ENCODE data around the gene OTX1.
"Not testable (repeated sequence)": the region's sequence is repeated elsewhere in the genome, so short reads cannot be mapped to it uniquely, and the experiment has no call there.

The OTX1 gene

DNA sequence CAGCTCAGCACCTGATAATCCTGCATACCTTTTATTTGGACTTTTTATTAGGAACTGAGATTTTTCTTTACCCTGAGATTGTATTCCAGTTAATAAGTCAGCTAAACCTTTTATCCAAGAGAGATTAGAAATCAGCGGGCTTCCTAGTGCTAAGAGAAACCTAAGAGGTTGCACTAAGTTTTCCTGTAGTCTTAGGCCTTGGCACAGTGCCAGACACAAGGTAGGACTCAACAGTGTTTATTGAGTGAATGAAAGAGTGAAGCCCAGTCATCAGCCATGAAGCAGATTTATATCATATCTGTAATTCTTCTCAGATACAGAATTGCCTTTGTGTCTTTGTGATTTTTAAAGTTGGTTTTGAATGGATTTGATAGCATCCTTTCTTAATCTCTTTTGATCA is 13.6 kb downstream of the OTX1 start:
- H3K4me1 Mint-ChIP-seq (ENCODE audit: low read depth): peaks cover 6% of the 10 kb centered on the region
- peaks cover 46% of the 10 kb centered on the region for H3K27me3 Mint-ChIP-seq
- no peak overlapping the region for H3K4me3 Mint-ChIP-seq
- no peak overlapping the region for H3K27ac Mint-ChIP-seq
- H3K36me3 Mint-ChIP-seq: peaks cover 4% of the 10 kb centered on the region
- H3K9me3 Mint-ChIP-seq (ENCODE audit: low read depth): no peaks in the 10 kb centered on the region

DNA sequence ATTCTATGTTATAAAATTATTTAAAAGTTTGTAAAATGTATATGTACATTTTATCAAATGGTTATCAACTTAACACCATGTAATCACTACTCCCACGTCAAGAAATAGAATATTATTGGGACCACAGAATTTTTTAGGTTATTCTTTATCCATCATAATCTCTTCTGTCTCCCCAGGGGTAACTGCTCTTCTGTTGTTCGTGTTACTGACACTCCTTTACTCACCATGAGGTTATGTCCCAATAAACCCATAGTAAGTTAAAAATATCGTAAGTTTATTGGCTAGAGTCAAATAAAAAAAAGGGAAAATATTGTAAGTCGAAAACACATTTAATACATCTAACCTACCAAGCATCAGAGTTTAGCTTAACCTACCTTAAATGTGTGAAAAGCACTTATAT is 14.0 kb downstream of the OTX1 start:
- Mint-ChIP-seq H3K4me1 (ENCODE audit: low read depth) (peaks cover 5% of the 10 kb centered on the region), H3K27ac (no peak overlapping the region), H3K9me3 (ENCODE audit: low read depth) (no peaks in the 10 kb centered on the region), H3K4me3 (no peak overlapping the region), H3K36me3 (peaks cover 4% of the 10 kb centered on the region), H3K27me3 (peaks cover 46% of the 10 kb centered on the region)

DNA sequence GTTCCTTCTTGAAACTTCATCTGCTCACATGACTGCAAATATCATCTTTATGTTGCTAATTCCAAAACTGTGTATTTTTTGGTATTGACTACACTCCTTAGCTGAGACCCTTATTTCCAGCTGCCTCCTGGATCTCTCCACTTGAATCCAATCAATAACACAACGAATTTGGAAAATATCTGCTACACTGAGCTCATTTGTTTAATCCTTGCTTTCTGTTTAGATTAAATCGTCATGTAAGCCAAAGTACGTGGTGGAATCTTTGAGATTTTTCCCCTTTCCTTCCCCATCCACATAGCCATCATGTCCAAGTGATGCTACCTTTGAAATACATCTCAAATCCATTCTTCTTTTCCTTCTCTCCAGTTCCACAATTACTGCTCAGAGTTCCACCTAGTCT is 15.6 kb downstream of the OTX1 start:
- Mint-ChIP-seq H3K27ac (no peak overlapping the region), H3K9me3 (ENCODE audit: low read depth) (no peaks in the 10 kb centered on the region), H3K4me1 (ENCODE audit: low read depth) (no peaks in the 10 kb centered on the region), H3K27me3 (peaks cover 39% of the 10 kb centered on the region), H3K4me3 (no peak overlapping the region), H3K36me3 (no peaks in the 10 kb centered on the region)

GRCh38 chr2:63066838-63067237 is 16.2 kb downstream of the OTX1 start:
- H3K4me1 Mint-ChIP-seq (ENCODE audit: low read depth): no peaks in the 10 kb centered on the region
- H3K36me3 Mint-ChIP-seq: no peaks in the 10 kb centered on the region
- no peak overlapping the region for H3K4me3 Mint-ChIP-seq
- no peak overlapping the region for H3K27ac Mint-ChIP-seq
- no peaks in the 10 kb centered on the region for H3K9me3 Mint-ChIP-seq (ENCODE audit: low read depth)
- H3K27me3 Mint-ChIP-seq: peaks cover 39% of the 10 kb centered on the region

- H3K4me3 Mint-ChIP-seq: no peak overlapping the region
- H3K27me3 Mint-ChIP-seq: peaks cover 11% of the 10 kb centered on the region
- H3K4me1 Mint-ChIP-seq (ENCODE audit: low read depth): no peaks in the 10 kb centered on the region
- H3K9me3 Mint-ChIP-seq (ENCODE audit: low read depth): no peaks in the 10 kb centered on the region
- no peak overlapping the region for H3K27ac Mint-ChIP-seq
- H3K36me3 Mint-ChIP-seq: no peaks in the 10 kb centered on the region
Observed at GRCh38 chr2:63071664-63072063, 21.0 kb downstream of the OTX1 start.

GRCh38 chr2:63073994-63074393 is 23.4 kb downstream of the OTX1 start:
- no peak overlapping the region for H3K27ac Mint-ChIP-seq
- H3K36me3 Mint-ChIP-seq: no peaks in the 10 kb centered on the region
- H3K27me3 Mint-ChIP-seq: peaks cover 6% of the 10 kb centered on the region
- no peaks in the 10 kb centered on the region for H3K9me3 Mint-ChIP-seq (ENCODE audit: low read depth)
- no peaks in the 10 kb centered on the region for H3K4me1 Mint-ChIP-seq (ENCODE audit: low read depth)
- no peak overlapping the region for H3K4me3 Mint-ChIP-seq

- not testable (repeated sequence) for H3K27ac Mint-ChIP-seq; H3K4me1 Mint-ChIP-seq (ENCODE audit: low read depth); H3K27me3 Mint-ChIP-seq; H3K36me3 Mint-ChIP-seq; H3K4me3 Mint-ChIP-seq; H3K9me3 Mint-ChIP-seq (ENCODE audit: low read depth)
Observed at GRCh38 chr2:63074399-63074798, 23.8 kb downstream of the OTX1 start.

GRCh38 chr2:63078852-63079606 is 28.4 kb downstream of the OTX1 start:
- Mint-ChIP-seq H3K36me3 (no peaks in the 10 kb centered on the region), H3K4me1 (ENCODE audit: low read depth) (no peaks in the 10 kb centered on the region), H3K4me3 (no peak overlapping the region), H3K27ac (no peak overlapping the region), H3K27me3 (peaks cover 10% of the 10 kb centered on the region), H3K9me3 (ENCODE audit: low read depth) (no peaks in the 10 kb centered on the region)

GRCh38 chr2:63081404-63081803 is 30.8 kb downstream of the OTX1 start:
- Mint-ChIP-seq H3K9me3 (ENCODE audit: low read depth) (no peaks in the 10 kb centered on the region), H3K27ac (no peak overlapping the region), H3K4me3 (no peak overlapping the region), H3K27me3 (peaks cover 15% of the 10 kb centered on the region), H3K4me1 (ENCODE audit: low read depth) (no peaks in the 10 kb centered on the region), H3K36me3 (no peaks in the 10 kb centered on the region)

DNA sequence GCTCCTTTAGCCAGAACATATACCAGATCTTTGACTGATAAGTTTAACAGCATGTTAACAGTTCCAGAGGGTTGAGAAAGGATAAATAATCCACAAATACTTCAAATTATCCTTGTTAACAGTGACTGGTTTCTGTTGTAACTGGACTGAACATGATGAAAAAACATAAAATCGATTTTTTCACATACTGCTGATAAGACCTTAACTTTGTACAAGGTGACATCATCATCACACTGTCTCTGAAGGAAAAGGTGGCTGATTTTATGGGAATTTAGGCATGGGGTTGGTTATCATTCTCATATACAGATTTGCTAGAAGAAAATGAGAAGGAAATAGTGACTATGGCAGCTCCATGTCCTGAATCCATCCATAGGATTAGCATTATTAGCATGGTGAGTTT is 36.1 kb downstream of the OTX1 start:
- Mint-ChIP-seq H3K9me3 (ENCODE audit: low read depth) (no peaks in the 10 kb centered on the region), H3K36me3 (no peaks in the 10 kb centered on the region), H3K27ac (no peak overlapping the region), H3K27me3 (peaks cover 12% of the 10 kb centered on the region), H3K4me1 (ENCODE audit: low read depth) (no peaks in the 10 kb centered on the region), H3K4me3 (no peak overlapping the region)

GRCh38 chr2:63092401-63092800 is 41.8 kb downstream of the OTX1 start:
- Mint-ChIP-seq H3K36me3 (no peaks in the 10 kb centered on the region), H3K4me3 (no peak overlapping the region), H3K9me3 (ENCODE audit: low read depth) (no peaks in the 10 kb centered on the region), H3K27ac (no peak overlapping the region), H3K4me1 (ENCODE audit: low read depth) (no peaks in the 10 kb centered on the region), H3K27me3 (peaks cover 12% of the 10 kb centered on the region)

- Mint-ChIP-seq H3K27ac (no peak overlapping the region), H3K9me3 (ENCODE audit: low read depth) (no peaks in the 10 kb centered on the region), H3K4me1 (ENCODE audit: low read depth) (no peaks in the 10 kb centered on the region), H3K4me3 (no peak overlapping the region), H3K27me3 (peaks cover 12% of the 10 kb centered on the region), H3K36me3 (no peaks in the 10 kb centered on the region)
Observed at GRCh38 chr2:63092857-63093256, 42.2 kb downstream of the OTX1 start.

DNA sequence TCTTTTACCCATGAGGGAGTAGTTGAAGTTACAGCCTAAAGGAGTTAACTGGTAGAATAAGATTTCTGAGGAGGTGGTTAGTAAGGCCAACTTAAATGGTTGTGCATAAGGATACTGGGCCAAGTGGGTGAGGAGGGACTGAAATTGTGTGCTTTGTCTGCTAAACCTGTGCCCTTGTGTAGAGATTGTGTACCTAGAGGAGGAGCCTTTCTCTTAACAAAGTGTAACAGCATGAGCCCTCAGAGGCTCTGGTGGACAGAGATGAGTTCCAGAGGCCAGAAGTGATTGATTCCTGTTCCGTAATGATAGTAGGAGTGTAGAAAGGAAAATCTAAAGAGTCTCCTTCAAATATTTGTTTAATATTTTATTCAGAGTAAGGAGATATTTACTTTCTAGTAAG is 42.9 kb downstream of the OTX1 start:
- Mint-ChIP-seq H3K27ac (no peak overlapping the region), H3K4me3 (no peak overlapping the region), H3K27me3 (peaks cover 12% of the 10 kb centered on the region), H3K4me1 (ENCODE audit: low read depth) (no peaks in the 10 kb centered on the region), H3K36me3 (no peaks in the 10 kb centered on the region), H3K9me3 (ENCODE audit: low read depth) (no peaks in the 10 kb centered on the region)

- Mint-ChIP-seq H3K36me3 (no peaks in the 10 kb centered on the region), H3K4me1 (ENCODE audit: low read depth) (no peaks in the 10 kb centered on the region), H3K4me3 (no peak overlapping the region), H3K27ac (no peak overlapping the region), H3K9me3 (ENCODE audit: low read depth) (peaks cover 14% of the 10 kb centered on the region), H3K27me3 (peaks cover 11% of the 10 kb centered on the region)
Observed at GRCh38 chr2:63096491-63096890, 45.9 kb downstream of the OTX1 start.

DNA sequence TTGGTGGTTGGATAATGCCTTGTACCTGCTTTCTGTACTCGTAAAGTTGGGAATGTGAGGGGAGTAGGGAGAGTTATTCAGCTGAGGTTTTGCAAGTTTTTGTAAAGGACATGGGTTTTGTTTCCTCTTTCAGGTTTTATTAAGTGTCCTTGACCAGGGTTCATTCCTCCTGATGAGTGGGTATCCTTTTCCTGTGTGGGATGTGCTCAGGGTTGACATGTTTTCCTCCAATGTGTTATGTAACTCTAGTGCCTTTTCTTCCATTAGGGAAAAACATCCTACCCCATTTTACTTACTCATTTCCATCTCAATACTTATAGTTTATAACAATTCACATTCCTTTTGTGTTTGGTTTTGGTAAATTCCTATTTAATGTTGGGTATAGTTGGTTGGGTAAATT is 48.4 kb downstream of the OTX1 start:
- Mint-ChIP-seq H3K36me3 (peaks cover 3% of the 10 kb centered on the region), H3K4me3 (no peak overlapping the region), H3K9me3 (ENCODE audit: low read depth) (peaks cover 22% of the 10 kb centered on the region), H3K27ac (no peak overlapping the region), H3K4me1 (ENCODE audit: low read depth) (no peaks in the 10 kb centered on the region), H3K27me3 (peaks cover 3% of the 10 kb centered on the region)

DNA sequence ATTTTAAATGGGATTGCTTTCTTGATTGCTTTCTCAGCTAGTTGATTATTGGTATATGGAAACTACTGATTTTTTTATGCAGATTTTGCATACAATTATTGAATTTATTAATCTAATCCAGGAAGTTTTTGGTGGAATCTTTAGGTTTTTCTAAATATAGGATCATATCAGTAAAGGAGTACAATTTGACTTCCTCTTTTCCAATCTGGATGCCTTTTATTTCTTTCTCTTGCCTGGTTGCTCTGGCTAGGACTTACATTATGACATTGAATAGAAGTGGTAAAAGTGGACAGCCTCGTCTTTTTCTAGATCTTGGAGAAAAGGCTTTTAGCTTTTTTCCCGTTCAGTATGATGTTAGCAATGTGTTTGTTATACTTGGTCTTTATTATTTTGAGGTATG is 51.3 kb downstream of the OTX1 start:
- peaks cover 30% of the 10 kb centered on the region for H3K9me3 Mint-ChIP-seq (ENCODE audit: low read depth)
- H3K36me3 Mint-ChIP-seq: peaks cover 4% of the 10 kb centered on the region

More for the DNA sequence above, 51.3 kb downstream of the OTX1 start:
- no peaks in the 10 kb centered on the region for H3K4me1 Mint-ChIP-seq (ENCODE audit: low read depth)
- peaks cover 2% of the 10 kb centered on the region for H3K27me3 Mint-ChIP-seq
- H3K27ac Mint-ChIP-seq: no peak overlapping the region
- H3K4me3 Mint-ChIP-seq: no peak overlapping the region
